ENCODE measurements around the gene EVI2B.
"Not testable (repeated sequence)": the region's sequence is repeated elsewhere in the genome, so short reads cannot be mapped to it uniquely, and the experiment has no call there.

The EVI2B gene

GRCh38 chr17:31313982-31314781 lies at the start of gene EVI2B:
Gene EVI2B, minus strand, starts transcription at chr17:31314054. Its CDS starts 8,445 bp downstream, at chr17:31305609.
- DNase-seq (ENCODE audit: low read depth) = no peak

GRCh38 chr17:31357839-31358394 lies 44.1 kb upstream of the EVI2B start:
- DNase-seq (ENCODE audit: low read depth) = no peak

- DNase-seq (ENCODE audit: low read depth) = no peak
Measured at GRCh38 chr17:31357091-31357490, 43.2 kb upstream of the EVI2B start.

GRCh38 chr17:31355935-31356334 lies 42.1 kb upstream of the EVI2B start:
- no peak for DNase-seq (ENCODE audit: low read depth)

GRCh38 chr17:31349454-31349853 lies 35.6 kb upstream of the EVI2B start:
- no peak for DNase-seq (ENCODE audit: low read depth)

GRCh38 chr17:31345191-31345747 lies 31.4 kb upstream of the EVI2B start:
- not testable (repeated sequence) for DNase-seq (ENCODE audit: low read depth)

GRCh38 chr17:31339906-31340661 lies 26.2 kb upstream of the EVI2B start:
- DNase-seq (ENCODE audit: low read depth) = no peak

GRCh38 chr17:31329221-31329620 lies 15.4 kb upstream of the EVI2B start:
- no peak for DNase-seq (ENCODE audit: low read depth)

GRCh38 chr17:31328160-31328535 lies 14.3 kb upstream of the EVI2B start:
- DNase-seq (ENCODE audit: low read depth) = no peak

- DNase-seq (ENCODE audit: low read depth) = no peak
Measured at GRCh38 chr17:31327534-31328159, 13.8 kb upstream of the EVI2B start.

- no peak for DNase-seq (ENCODE audit: low read depth)
Measured at GRCh38 chr17:31323551-31323950, 9.7 kb upstream of the EVI2B start.

GRCh38 chr17:31321966-31322365 lies 8.1 kb upstream of the EVI2B start:
- no peak for DNase-seq (ENCODE audit: low read depth)

GRCh38 chr17:31321481-31321880 lies 7.6 kb upstream of the EVI2B start, which contains the start of gene EVI2A:
Gene EVI2A, minus strand, starts transcription at chr17:31321622. Its CDS starts 2,609 bp downstream, at chr17:31319013.
- DNase-seq (ENCODE audit: low read depth) = peak; percentile 60

- no peak for DNase-seq (ENCODE audit: low read depth)
Measured at GRCh38 chr17:31320791-31321190, 6.9 kb upstream of the EVI2B start.

GRCh38 chr17:31320241-31320640 lies 6.4 kb upstream of the EVI2B start:
- DNase-seq (ENCODE audit: low read depth) = no peak

GRCh38 chr17:31318851-31319661 lies 5.2 kb upstream of the EVI2B start:
- no peak for DNase-seq (ENCODE audit: low read depth)

- peak; percentile 26 for DNase-seq (ENCODE audit: low read depth)
Measured at GRCh38 chr17:31318298-31318801, 4.5 kb upstream of the EVI2B start.

GRCh38 chr17:31314782-31315100 lies 887 bp upstream of the EVI2B start:
- no peak for DNase-seq (ENCODE audit: low read depth)

GRCh38 chr17:31312223-31312622 lies 1.6 kb downstream of the EVI2B start:
- not testable (repeated sequence) for DNase-seq (ENCODE audit: low read depth)

GRCh38 chr17:31311526-31311925 lies 2.3 kb downstream of the EVI2B start:
- no peak for DNase-seq (ENCODE audit: low read depth)

GRCh38 chr17:31310886-31311285 lies 3.0 kb downstream of the EVI2B start:
- no peak for DNase-seq (ENCODE audit: low read depth)

Measured in activated T-helper 9 cell treated with anti-CD3 and anti-CD28 coated beads, Interleukin-2, amount 50 U/mL, for 16 hours (primary cell).